GM19397 (cell line): ENCODE measurements around the gene FSHR.

Experiments
- ATAC-seq: cut with Tn5 transposase; IDR thresholded peaks from one replicate; pipeline ENCODE4 v1.9.1; 2021; ENCODE audit warnings: mild to moderate bottlenecking, moderate library complexity; ENCODE audit not compliant: unreplicated experiment

Gene FSHR

DNA sequence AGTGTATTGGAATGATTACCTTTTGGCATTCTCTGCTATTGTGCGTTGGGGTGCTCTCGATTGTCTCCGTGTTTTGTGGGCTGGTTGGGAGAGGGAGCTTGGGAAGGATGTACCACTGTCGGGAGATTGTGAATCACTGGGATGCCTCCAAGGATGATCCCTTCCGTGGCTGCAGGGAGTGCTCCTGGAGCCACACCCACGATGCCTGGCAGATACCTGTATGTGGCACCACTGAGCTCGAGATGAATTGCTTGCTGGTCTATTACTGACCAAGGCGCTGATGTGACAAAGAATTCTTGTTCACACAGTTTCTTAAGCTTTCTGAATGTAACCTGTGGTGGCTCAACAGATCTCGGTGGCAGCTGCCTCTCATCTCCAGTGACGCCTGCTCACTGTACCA lies 239.1 kb downstream of the FSHR start:
- ATAC-seq: no peak

DNA sequence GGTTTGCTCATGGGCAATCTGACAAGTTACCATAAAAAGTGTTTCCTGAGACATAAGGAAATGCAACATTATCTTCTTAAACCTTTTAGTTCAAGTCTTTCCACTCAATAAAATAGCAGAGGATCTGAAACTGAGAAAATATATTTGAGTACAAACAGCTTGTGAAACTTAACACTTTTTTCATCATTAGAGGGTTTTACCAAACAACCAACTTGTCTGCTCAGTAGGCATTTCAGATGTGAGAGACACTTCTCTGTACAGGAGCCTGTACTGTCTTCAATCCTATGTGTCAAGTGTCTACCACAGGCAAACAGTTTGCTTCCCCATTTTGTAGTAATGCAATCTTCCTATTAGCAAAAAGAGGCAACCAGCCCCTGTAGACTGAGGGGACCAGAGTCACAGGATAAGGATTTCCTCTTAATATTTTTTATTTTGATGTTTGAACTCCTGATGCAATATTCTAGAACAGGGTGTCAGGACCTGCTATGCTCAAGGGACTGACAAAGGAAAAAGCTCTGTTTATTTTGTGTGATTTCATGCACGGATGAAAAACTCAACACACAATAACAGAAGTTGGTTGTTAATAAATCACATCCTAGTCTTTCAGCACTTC lies 239.7 kb downstream of the FSHR start:
- peak; percentile 83 for ATAC-seq
